Naive thymus-derived CD4-positive, alpha-beta T cell (primary cell): ENCODE results near the gene DACT2. TPM values are rescaled to one million over a fixed set of nuclear protein-coding genes. Genes with fewer than 3 reads are reported as not detected.

Experiments
- ATAC-seq: fragments of 150-1000 bp; cut with Tn5 transposase; 2 replicates; pipeline ENCODE4 v1.10.0; 2021; ENCODE audit warnings: mild to moderate bottlenecking, moderate library complexity
- CTCF ChIA-PET: fragments of 350-600 bp; sonication (Branson Sonifier 250); formaldehyde crosslinking; loops from one replicate; lab custom pipeline; 2021; ENCODE audit warnings: antibody characterized with exemption; lab: Charles Lee
- POLR2A ChIA-PET: fragments of 350-600 bp; sonication (Branson Sonifier 250); formaldehyde crosslinking; loops from one replicate; lab custom pipeline; 2021; ENCODE audit warnings: antibody characterized with exemption, inconsistent platforms; lab: Charles Lee
- DNase-seq, 9 donors: peaks; one replicate each; pipeline versions ENCODE4 v3.0.0 to v3.0.0-alpha.2; 2020 to 2022; ENCODE audit warnings: mixed read lengths in 1 of 9
- H3K27ac ChIP-seq: one replicate; pipeline ENCODE4 v1.7.0; 2013; ENCODE audit warnings: mild to moderate bottlenecking, low read depth, low read length, moderate library complexity
- H3K27me3 ChIP-seq, 2 donors: one replicate each; pipeline ENCODE4 v1.7.0; 2013; ENCODE audit warnings: low read length in 2 of 2, mild to moderate bottlenecking in 2 of 2, moderate library complexity in 2 of 2; ENCODE audit not compliant: control insufficient read depth in 2 of 2, insufficient read depth in 2 of 2
- H3K36me3 ChIP-seq, 3 experiments: 1 replicate in 2 of 3; 2 replicates in 1 of 3; pipeline ENCODE4 v1.7.0; 2013; ENCODE audit warnings: low read length in 3 of 3, mild to moderate bottlenecking in 3 of 3, moderate library complexity in 1 of 3; ENCODE audit not compliant: insufficient read depth in 3 of 3, control insufficient read depth in 2 of 3
- H3K4me1 ChIP-seq, 2 donors: one replicate each; pipeline ENCODE4 v1.7.0; 2013; ENCODE audit warnings: low read length in 2 of 2, mild to moderate bottlenecking in 2 of 2, moderate library complexity in 1 of 2; ENCODE audit not compliant: control insufficient read depth in 2 of 2, insufficient read depth in 2 of 2
- H3K4me3 ChIP-seq: 2 replicates; pipeline ENCODE4 v1.7.0; 2013; ENCODE audit warnings: mild to moderate bottlenecking, low read length
- H3K9me3 ChIP-seq, 3 experiments: 1 replicate in 2 of 3; 2 replicates in 1 of 3; pipeline ENCODE4 v1.7.0; 2013; ENCODE audit warnings: low read length in 3 of 3; ENCODE audit not compliant: control insufficient read depth in 2 of 3
- H3K27ac Mint-ChIP-seq, 9 donors: one replicate each; pipeline ENCODE4 v1.8.0; 2020 to 2022; ENCODE audit warnings: mixed read lengths in 9 of 9, mild to moderate bottlenecking in 8 of 9, moderate library complexity in 5 of 9, inconsistent platforms in 2 of 9
- H3K27me3 Mint-ChIP-seq, 5 donors: one replicate each; pipeline ENCODE4 v1.8.0; 2021 to 2022; ENCODE audit warnings: mixed read lengths in 5 of 5, mild to moderate bottlenecking in 1 of 5
- H3K36me3 Mint-ChIP-seq, 5 donors: one replicate each; pipeline ENCODE4 v1.8.0; 2020 to 2022; ENCODE audit warnings: mixed read lengths in 5 of 5, mild to moderate bottlenecking in 3 of 5, inconsistent platforms in 1 of 5
- H3K4me1 Mint-ChIP-seq, 7 donors: one replicate each; pipeline ENCODE4 v1.8.0; 2020 to 2022; ENCODE audit warnings: mixed read lengths in 7 of 7, mild to moderate bottlenecking in 3 of 7, inconsistent platforms in 1 of 7
- H3K4me3 Mint-ChIP-seq, 10 donors: one replicate each; pipeline ENCODE4 v1.8.0; 2020 to 2022; ENCODE audit warnings: mild to moderate bottlenecking in 10 of 10, mixed read lengths in 10 of 10, moderate library complexity in 6 of 10, inconsistent platforms in 2 of 10
- H3K9me3 Mint-ChIP-seq, 11 donors: one replicate each; pipeline ENCODE4 v1.8.0; 2020 to 2022; ENCODE audit warnings: mixed read lengths in 11 of 11, mild to moderate bottlenecking in 4 of 11, inconsistent platforms in 1 of 11, moderate library complexity in 1 of 11
- intact Hi-C, 2 donors: fragments of 100-400 bp; cut with micrococcal nuclease; formaldehyde crosslinking; loops; one replicate each; pipeline ENCODE4 v1.15.1; 2023
- polyA plus RNA-seq, 2 donors: library from polyadenylated mRNA; unstranded; fragments of 300-500 nt; fragmentation: Illumina TruSeq; gene quantifications; one replicate each; pipeline ENCODE4 v1.2.3, GENCODE V29; 2021
- total RNA-seq, 6 experiments: library from RNA in 5 of 6; stranded (reverse) in 5 of 6; gene quantifications; 1 replicate in 5 of 6; 2 replicates in 1 of 6; pipeline ENCODE4 v1.2.3 and lab custom pipeline; 2021 to 2026

DACT2 gene
- total and polyA plus RNA-seq, 7 experiments from 2014 or later = 0.65 TPM; not detected in 6

DNA sequence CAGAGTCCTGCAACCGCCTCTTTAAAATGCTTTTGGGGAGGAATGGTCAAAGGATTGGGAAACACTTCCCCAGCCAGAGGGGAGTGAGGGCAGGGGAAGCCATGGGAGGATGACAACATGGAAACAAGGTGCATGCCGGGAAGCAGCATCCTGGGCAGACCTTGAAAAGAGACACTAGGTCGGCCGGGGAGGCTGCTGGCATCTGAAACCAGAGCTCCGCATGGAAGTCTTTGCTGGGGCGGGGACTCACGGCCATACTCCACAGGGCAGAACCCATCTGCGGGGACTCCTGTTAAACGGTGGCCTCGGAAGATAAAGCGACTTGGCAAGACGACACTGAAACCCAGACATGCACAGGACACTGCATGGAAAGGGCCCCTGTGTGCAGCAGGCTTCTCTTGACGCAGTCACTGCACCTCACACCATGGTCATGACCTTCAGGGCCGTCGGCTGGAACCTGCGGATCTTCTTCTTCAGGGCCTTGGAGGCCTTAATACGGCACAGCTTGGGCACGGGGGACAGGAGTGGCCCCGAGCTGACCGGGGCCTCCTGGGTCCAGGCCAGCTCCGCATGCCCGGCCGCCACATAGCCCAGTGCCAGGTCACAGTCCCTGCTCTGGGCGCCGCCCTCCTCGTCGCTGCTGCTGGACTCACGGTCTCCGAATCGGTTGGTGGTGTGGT is 12.4 kb downstream of the DACT2 start:
- H3K27me3 ChIP-seq = no peaks in the 10 kb centered on the region
- H3K9me3 Mint-ChIP-seq = no peaks in the 10 kb centered on the region
- DNase-seq (no peak), ATAC-seq (no peak)
- no peaks in the 10 kb centered on the region for H3K4me1 Mint-ChIP-seq
- no peak overlapping the region for H3K4me3 ChIP-seq
- H3K36me3 ChIP-seq = no peaks in the 10 kb centered on the region
- ChIA-PET POLR2A (no interaction called here), CTCF (no interaction called here)
- H3K27ac Mint-ChIP-seq = no peak overlapping the region
- no peaks in the 10 kb centered on the region for H3K9me3 ChIP-seq
- peaks cover 0 to 27% (median 2%) of the 10 kb centered on the region in 5 donors for H3K27me3 Mint-ChIP-seq
- no peaks in the 10 kb centered on the region for H3K36me3 Mint-ChIP-seq
- no peak overlapping the region for H3K27ac ChIP-seq
- no peaks in the 10 kb centered on the region for H3K4me1 ChIP-seq
- intact Hi-C loops = no loop called here
- H3K4me3 Mint-ChIP-seq = no peak overlapping the region

DNA sequence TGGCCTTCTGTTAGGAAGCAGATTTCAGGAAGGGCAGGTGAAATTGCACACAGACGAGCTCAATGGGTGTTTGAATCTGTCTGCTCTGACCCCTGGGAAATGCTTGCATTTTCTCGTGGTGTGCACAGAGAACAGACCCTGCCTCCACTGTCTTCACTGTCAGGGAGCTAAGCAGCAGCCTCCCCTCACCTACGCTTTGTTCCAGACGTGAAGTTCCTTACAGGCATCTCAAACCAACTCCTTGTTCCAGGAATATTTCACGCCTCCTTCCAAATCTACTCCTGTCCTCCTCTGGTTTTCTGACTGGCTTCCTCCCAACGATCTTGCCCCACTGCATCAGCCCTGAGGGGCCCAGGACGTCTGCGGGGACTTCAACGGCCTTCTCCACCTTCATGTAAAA is 13.7 kb downstream of the DACT2 start:
- ChIA-PET POLR2A (no interaction called here), CTCF (no interaction called here)
- H3K4me1 Mint-ChIP-seq = no peaks in the 10 kb centered on the region
- H3K9me3 Mint-ChIP-seq = no peaks in the 10 kb centered on the region
- H3K27me3 ChIP-seq = no peaks in the 10 kb centered on the region
- H3K27ac Mint-ChIP-seq = no peak overlapping the region
- intact Hi-C loops = no loop called here
- H3K9me3 ChIP-seq = no peaks in the 10 kb centered on the region
- no peak for ATAC-seq
- no peaks in the 10 kb centered on the region for H3K36me3 ChIP-seq
- no peak overlapping the region for H3K27ac ChIP-seq
- H3K36me3 Mint-ChIP-seq = no peaks in the 10 kb centered on the region
- H3K27me3 Mint-ChIP-seq = peaks cover 0 to 33% (median 7%) of the 10 kb centered on the region in 5 donors
- H3K4me3 Mint-ChIP-seq = no peak overlapping the region
- no peak overlapping the region for H3K4me3 ChIP-seq
- no peak for DNase-seq
- no peaks in the 10 kb centered on the region for H3K4me1 ChIP-seq

DNA sequence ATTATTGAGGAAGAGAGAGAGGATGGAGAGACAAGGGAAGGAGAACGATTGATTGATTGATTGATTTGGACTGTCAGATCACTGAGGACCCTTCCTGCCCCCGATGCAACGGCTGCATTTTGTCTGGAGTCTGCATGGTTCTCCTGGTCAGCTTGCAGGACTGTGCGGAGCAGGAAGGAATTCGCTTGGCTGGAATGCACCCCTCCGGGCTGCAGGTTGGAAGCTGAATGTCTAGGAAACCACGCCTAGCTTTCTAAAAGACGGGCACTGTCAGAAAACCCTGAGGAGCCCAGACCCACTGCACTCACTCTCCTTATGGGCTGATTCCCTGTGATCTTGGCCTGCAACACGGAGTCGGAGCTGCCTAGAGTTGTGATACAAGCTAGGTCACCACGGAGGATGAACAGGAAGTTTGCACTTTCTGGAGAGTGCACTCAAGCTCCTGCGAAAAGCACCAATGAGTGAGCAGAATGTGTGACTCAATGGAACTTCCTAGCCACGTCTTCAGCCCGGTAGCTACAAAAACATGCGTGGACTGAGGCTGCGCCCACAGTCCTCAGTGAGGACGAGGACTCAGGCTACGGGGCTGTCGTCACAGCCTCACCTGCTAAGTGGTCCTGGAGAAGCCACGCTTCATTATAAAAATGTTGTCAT is 14.4 kb downstream of the DACT2 start:
- no peak for ATAC-seq
- H3K4me1 Mint-ChIP-seq = no peaks in the 10 kb centered on the region
- peaks cover 0 to 34% (median 7%) of the 10 kb centered on the region in 5 donors for H3K27me3 Mint-ChIP-seq
- H3K4me3 ChIP-seq = no peak overlapping the region
- no peaks in the 10 kb centered on the region for H3K36me3 Mint-ChIP-seq
- H3K36me3 ChIP-seq = no peaks in the 10 kb centered on the region
- H3K9me3 ChIP-seq = no peaks in the 10 kb centered on the region
- intact Hi-C loops = no loop called here
- DNase-seq = no peak
- no peaks in the 10 kb centered on the region for H3K27me3 ChIP-seq
- no peak overlapping the region for H3K27ac ChIP-seq
- POLR2A ChIA-PET = no interaction called here
- H3K4me1 ChIP-seq = no peaks in the 10 kb centered on the region
- no peak overlapping the region for H3K4me3 Mint-ChIP-seq
- no peak overlapping the region for H3K27ac Mint-ChIP-seq
- H3K9me3 Mint-ChIP-seq = no peaks in the 10 kb centered on the region
- CTCF ChIA-PET = no interaction called here

DNA sequence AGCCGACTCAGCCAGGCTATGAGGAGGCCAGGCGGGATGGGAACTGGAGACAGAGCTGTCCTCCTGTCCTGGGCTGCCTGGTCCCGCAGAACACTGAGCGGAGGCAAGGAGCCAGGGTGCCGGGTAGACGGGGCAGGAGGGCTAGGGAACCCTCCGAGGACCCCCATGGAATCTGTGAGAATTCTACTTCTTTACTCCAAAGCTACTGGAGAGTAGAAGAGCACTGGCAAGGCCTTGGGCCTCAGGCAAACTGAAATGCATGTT is 14.9 kb downstream of the DACT2 start:
- Mint-ChIP-seq H3K4me1 (no peaks in the 10 kb centered on the region), H3K9me3 (no peaks in the 10 kb centered on the region), H3K4me3 (no peak overlapping the region), H3K27ac (no peak overlapping the region), H3K27me3 (peaks cover 0 to 38% (median 7%) of the 10 kb centered on the region in 5 donors), H3K36me3 (no peaks in the 10 kb centered on the region)
- DNase-seq (no peak), ATAC-seq (no peak)
- no peak overlapping the region for H3K27ac ChIP-seq
- ChIA-PET CTCF (no interaction called here), POLR2A (no interaction called here)
- H3K27me3 ChIP-seq = no peaks in the 10 kb centered on the region
- H3K9me3 ChIP-seq = no peaks in the 10 kb centered on the region
- H3K4me1 ChIP-seq = no peaks in the 10 kb centered on the region
- no peak overlapping the region for H3K4me3 ChIP-seq
- intact Hi-C loops = no loop called here
- H3K36me3 ChIP-seq = no peaks in the 10 kb centered on the region

GRCh38 chr6:168303982-168304751 is 15.4 kb downstream of the DACT2 start:
- POLR2A ChIA-PET = no interaction called here
- Histone ChIP-seq H3K4me3 (no peak overlapping the region), H3K36me3 (no peaks in the 10 kb centered on the region), H3K9me3 (no peaks in the 10 kb centered on the region), H3K4me1 (no peaks in the 10 kb centered on the region), H3K27ac (no peak overlapping the region), H3K27me3 (no peaks in the 10 kb centered on the region)
- Mint-ChIP-seq H3K27ac (no peak overlapping the region), H3K4me3 (no peak overlapping the region), H3K27me3 (peaks cover 0 to 39% (median 7%) of the 10 kb centered on the region in 5 donors), H3K9me3 (no peaks in the 10 kb centered on the region), H3K36me3 (no peaks in the 10 kb centered on the region), H3K4me1 (no peaks in the 10 kb centered on the region)
- intact Hi-C loops = no loop called here
- ATAC-seq = no peak
- CTCF ChIA-PET = no interaction called here
- DNase-seq = no peak

DNA sequence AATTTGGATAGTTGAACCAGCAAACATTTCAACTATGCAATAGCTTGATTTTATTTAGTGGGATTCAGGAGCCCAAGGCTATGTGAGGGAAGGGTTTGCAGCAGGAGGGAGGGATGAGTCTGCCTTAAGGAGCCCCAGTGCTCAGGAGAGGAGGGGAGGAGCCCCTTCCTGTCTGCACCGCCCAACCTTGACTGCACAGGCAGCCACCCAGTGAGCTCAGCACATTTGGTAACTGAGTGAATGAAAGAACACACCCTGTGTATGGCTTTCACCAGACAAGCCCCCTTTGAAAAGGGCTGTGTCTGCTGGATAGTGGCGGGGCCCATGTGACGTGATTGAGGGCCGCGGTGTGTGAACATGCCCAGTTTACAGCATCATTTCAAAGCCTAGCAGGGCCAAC is 17.0 kb downstream of the DACT2 start:
- intact Hi-C loops = no loop called here
- CTCF ChIA-PET = no interaction called here
- no peaks in the 10 kb centered on the region for H3K4me1 ChIP-seq
- Mint-ChIP-seq H3K4me3 (no peak overlapping the region), H3K27ac (no peak overlapping the region), H3K4me1 (no peaks in the 10 kb centered on the region), H3K9me3 (no peaks in the 10 kb centered on the region), H3K27me3 (peaks cover 0 to 42% (median 9%) of the 10 kb centered on the region in 5 donors), H3K36me3 (no peaks in the 10 kb centered on the region)
- ATAC-seq (no peak), DNase-seq (no peak)
- H3K36me3 ChIP-seq = no peaks in the 10 kb centered on the region
- H3K9me3 ChIP-seq = no peaks in the 10 kb centered on the region
- H3K27me3 ChIP-seq = no peaks in the 10 kb centered on the region
- POLR2A ChIA-PET = no interaction called here
- no peak overlapping the region for H3K4me3 ChIP-seq
- H3K27ac ChIP-seq = no peak overlapping the region
